ENCODE measurements around the gene GPR153. TPM values are rescaled to one million over a fixed set of nuclear protein-coding genes. Genes with fewer than 3 reads are reported as not detected.

GPR153 gene
- total and polyA plus RNA-seq, 2 of the 8 experiments (the other 6 are each of a cell fraction or from before 2014, with no cell fraction given): 5.7 to 8.1 TPM

DNA sequence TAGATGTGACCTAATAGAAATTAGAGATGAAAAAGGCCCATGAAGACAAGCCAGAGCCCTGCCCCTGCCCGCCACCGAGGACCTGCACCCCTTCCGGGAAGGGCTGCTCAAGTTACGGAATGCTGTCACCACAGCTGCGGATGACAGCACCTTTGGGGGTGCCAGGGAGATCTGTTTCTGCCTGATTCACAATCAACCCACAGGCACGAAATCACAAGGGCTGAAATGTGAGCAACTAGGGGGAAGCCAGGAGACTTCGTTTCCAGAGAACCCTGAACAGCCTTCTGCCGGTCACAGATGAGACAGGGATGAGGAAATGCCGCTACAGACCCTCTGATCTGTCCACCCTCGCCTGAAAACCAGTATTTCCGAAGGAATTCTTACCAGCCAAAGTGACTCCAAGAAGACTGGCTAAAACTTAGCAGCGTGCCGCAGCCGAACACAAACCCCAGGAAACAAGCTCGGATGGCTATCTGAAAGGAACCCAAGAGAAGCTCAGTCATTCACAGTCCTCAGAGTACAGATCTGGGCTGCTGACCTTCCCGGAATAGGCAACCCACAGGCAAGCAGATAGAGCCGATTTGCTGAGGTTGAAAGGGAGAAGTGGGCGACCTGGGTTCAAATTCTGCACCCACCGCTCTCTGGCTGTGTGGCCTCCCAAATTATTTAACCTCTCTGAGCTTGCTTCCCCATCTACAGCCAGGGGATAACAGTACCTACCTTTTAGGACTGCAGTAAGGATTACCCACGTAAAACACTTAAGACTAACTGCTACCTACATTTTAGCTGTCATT is 26.2 kb downstream of the GPR153 start:
- Histone ChIP-seq H3K4me2 (ENCODE audit: insufficient read depth in 1 of 2, low read depth in 2 of 2, low read length in 2 of 2) (peak overlapping the region; percentile 80 to 85), H3K9ac (replicated peaks in 1 of 4; ENCODE audit: extremely low read depth in 1 of 4, low read depth in 3 of 4, low read length in 3 of 4) (peak overlapping the region; percentile 65 to 96 (median 94)), H2BK120ac (replicated peaks; ENCODE audit: low read depth, low read length) (no peak overlapping the region), H3K56ac (replicated peaks; ENCODE audit: insufficient read length, low read depth, low read length) (no peak overlapping the region), H3K23ac (ENCODE audit: insufficient read length) (no peak overlapping the region), H4K5ac (ENCODE audit: insufficient read length, low read depth, low read length) (no peak overlapping the region), H2BK15ac (ENCODE audit: low read length) (no peak overlapping the region), H3K36me3 (ENCODE audit: control insufficient read depth in 2 of 4, insufficient read depth in 4 of 4, low read length in 3 of 4) (peaks cover 13 to 42% (median 28%) of the 10 kb centered on the region in 4 experiments; a peak in 6 of 8 replicates), H3K14ac (ENCODE audit: insufficient read length) (no peak overlapping the region), H3K23me2 (ENCODE audit: low read depth, low read length) (0 out of 2 replicates have a peak, but pooled peaks cover 5% of the 10 kb centered on the region), H4K20me1 (replicated peaks in 1 of 2; ENCODE audit: control insufficient read depth in 1 of 2, insufficient read depth in 2 of 2, low read length in 2 of 2) (peaks cover 12 to 13% of the 10 kb centered on the region in 2 experiments), H3K9me3 (ENCODE audit: insufficient read depth in 2 of 2, low read depth in 1 of 2, low read length in 1 of 2) (no peaks in the 10 kb centered on the region), H3K27me3 (replicated peaks in 1 of 4; ENCODE audit: control insufficient read depth in 3 of 4, extremely low read depth in 1 of 4, insufficient read depth in 3 of 4, low read length in 3 of 4) (no peaks in the 10 kb centered on the region), H3K79me2 (ENCODE audit: control insufficient read depth in 1 of 2, insufficient read depth in 2 of 2, low read length in 2 of 2) (peaks cover 6 to 40% of the 10 kb centered on the region in 2 experiments), H2BK12ac (ENCODE audit: low read depth, low read length) (no peak overlapping the region), H3K18ac (ENCODE audit: extremely low read depth, low read length) (no peak overlapping the region), H3K4ac (replicated peaks; ENCODE audit: insufficient read length, low read depth, low read length) (no peak overlapping the region), H3K79me1 (ENCODE audit: low read depth, low read length) (peaks cover 10% of the 10 kb centered on the region), H4K91ac (replicated peaks; ENCODE audit: insufficient read length, low read length) (no peak overlapping the region), H2AFZ (ENCODE audit: low read length) (no peak overlapping the region), H3K4me1 (replicated peaks in 1 of 4; ENCODE audit: control insufficient read depth in 3 of 4, insufficient read depth in 4 of 4, low read length in 3 of 4) (peaks cover 0 to 20% (median 15%) of the 10 kb centered on the region in 4 experiments; a peak in 6 of 7 replicates), H3K4me3 (ENCODE audit: extremely low read depth in 1 of 4, insufficient read depth in 2 of 4, low read depth in 3 of 4, low read length in 4 of 4) (peak overlapping the region; percentile 77 to 94 (median 86)), H4K8ac (ENCODE audit: extremely low read depth, insufficient read depth, low read length) (no peak overlapping the region), H2AK5ac (ENCODE audit: low read depth, low read length) (no peak overlapping the region), H2BK20ac (ENCODE audit: low read length) (no peak overlapping the region), H2BK5ac (ENCODE audit: low read depth, low read length) (no peak overlapping the region), H3K27ac (ENCODE audit: low read depth, low read length) (peak overlapping the region; percentile 2; the same call in 1 of the 2 replicates)
- ChIA-PET POLR2A (ENCODE audit: partially characterized antibody) (interaction anchor here (1.0 to 6.9 kb wide), 11 partner anchors 9 to 113 kb away, joined by 3 to 78 read pairs (median 6); partner anchors contain the start of genes HES3 and RNF207), CTCF (ENCODE audit: partially characterized antibody) (interaction anchor here (0.8 to 19.1 kb wide), 9 partner anchors 9 to 113 kb away, joined by 3 to 353 read pairs (median 5); partner anchors contain the start of genes RNF207 and RPL22)
- DNase-seq (ENCODE audit: low read depth in 1 of 2, low spot score in 2 of 2) (no peak), FAIRE-seq (no peak)
- 67% methylated on average over 20 of the region's 20 CpGs; no CpG with 5 or more reads in 1 of the 2 experiments for WGBS, 2 experiments (ENCODE audit: extremely low coverage in 1 of 2, insufficient coverage in 1 of 2, insufficient read length in 1 of 2, insufficient replicate concordance in 2 of 2, low coverage in 1 of 2, low lambda C conversion rate in 2 of 2, missing lambda C conversion rate in 1 of 2)
- TF ChIP-seq CHD1 (IDR thresholded peaks at IDR 0.05; ENCODE audit: low read depth, low read length): no peak
- no peak for TF ChIP-seq SRF (IDR thresholded peaks at IDR 0.05; ENCODE audit: low read depth, low read length)
- no peak for TF ChIP-seq HDAC2 (IDR thresholded peaks at IDR 0.05; ENCODE audit: borderline replicate concordance in 1 of 2, low read depth in 2 of 2, low read length in 2 of 2)
- TF ChIP-seq ASH2L (IDR thresholded peaks at IDR 0.05; ENCODE audit: low read length): no peak
- no peak for TF ChIP-seq BRCA1 (IDR thresholded peaks at IDR 0.05; ENCODE audit: low read depth, low read length)
- TF ChIP-seq ATF2 (IDR thresholded peaks at IDR 0.05; ENCODE audit: low read length): no peak

Measured in H1 (cell line).